Measurements from ENCODE around the gene ADCYAP1R1.

Gene ADCYAP1R1

GRCh38 chr7:31068006-31068675 is 16.0 kb downstream of the ADCYAP1R1 start:
- no peak for DNase-seq (ENCODE audit: low spot score)

DNA sequence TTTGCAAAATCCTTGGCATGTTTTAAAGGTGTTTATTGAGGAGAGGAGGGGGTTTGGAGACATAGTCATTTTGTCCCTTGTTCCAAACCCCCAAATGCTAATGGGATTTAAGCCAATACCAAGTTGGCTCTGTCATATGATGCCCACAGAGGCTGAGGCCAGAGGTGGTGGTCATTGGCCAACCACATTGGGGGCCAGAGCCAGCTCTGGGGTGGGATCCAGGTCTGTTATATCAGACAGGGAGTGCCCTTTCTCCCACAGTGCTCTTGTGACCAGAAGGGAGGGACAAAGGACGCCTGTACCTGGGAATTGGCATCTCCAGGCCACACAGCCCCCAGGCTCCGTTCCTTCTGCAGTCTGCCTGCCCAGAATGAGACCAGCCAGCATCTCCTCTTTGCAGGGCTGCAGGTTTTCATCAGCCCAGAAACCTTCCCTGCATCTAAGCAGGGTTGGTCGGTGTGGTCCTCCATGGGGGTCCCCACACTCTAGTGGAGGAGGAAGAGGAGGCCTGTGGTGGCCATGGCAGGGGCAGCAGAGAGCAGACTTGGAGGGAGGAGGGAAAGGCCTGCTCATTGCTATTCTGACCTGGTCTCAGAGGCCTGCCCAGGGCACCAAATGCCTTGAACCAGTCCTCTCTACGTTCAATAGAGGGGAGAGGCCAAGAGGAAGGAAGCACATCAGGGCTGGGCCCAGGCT is 17.9 kb downstream of the ADCYAP1R1 start:
- no peak for DNase-seq (ENCODE audit: low spot score)

GRCh38 chr7:31070991-31071644 is 19.0 kb downstream of the ADCYAP1R1 start:
- no peak for DNase-seq (ENCODE audit: low spot score)

- no peak for DNase-seq (ENCODE audit: low spot score)
Observed at GRCh38 chr7:31071645-31072029, 19.5 kb downstream of the ADCYAP1R1 start.

- no peak for DNase-seq (ENCODE audit: low spot score)
Observed at GRCh38 chr7:31073326-31074119, 21.4 kb downstream of the ADCYAP1R1 start.

- no peak for DNase-seq (ENCODE audit: low spot score)
Observed at GRCh38 chr7:31074120-31074383, 21.9 kb downstream of the ADCYAP1R1 start.

DNA sequence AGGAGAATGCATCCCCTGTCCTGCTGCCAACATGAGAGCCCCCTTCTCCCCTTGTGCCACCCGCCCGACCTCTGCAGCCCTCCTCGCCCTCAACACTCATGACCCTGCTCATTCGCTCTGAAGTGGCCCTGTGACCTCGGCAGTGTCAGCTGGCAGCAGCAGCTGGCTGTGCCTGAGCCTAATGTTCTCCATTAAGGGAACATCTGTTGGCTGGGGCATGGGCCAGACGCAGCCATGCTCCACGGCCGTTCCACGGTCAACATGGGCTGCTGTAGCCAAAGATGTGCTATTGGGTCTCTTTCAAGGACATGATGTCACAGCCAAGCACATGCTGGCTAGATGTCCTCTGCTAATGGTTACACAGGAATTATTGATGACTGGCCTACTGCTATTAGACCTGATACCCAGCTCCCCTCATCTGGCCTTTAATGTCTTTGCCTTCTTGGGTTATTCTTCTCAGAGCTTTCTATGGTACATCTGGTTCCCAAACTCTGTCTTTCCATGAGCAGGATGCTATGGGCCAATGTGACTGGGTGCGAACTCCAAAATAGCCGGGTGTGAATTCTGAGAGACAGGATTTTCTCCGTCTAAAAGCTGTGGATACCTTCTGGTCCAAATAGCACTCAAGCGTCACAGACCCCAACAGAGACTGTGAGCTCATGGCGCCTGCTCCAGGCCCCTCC is 22.4 kb downstream of the ADCYAP1R1 start:
- DNase-seq (ENCODE audit: low spot score) = no peak

GRCh38 chr7:31075086-31075405 is 22.9 kb downstream of the ADCYAP1R1 start:
- DNase-seq (ENCODE audit: low spot score) = no peak

DNA sequence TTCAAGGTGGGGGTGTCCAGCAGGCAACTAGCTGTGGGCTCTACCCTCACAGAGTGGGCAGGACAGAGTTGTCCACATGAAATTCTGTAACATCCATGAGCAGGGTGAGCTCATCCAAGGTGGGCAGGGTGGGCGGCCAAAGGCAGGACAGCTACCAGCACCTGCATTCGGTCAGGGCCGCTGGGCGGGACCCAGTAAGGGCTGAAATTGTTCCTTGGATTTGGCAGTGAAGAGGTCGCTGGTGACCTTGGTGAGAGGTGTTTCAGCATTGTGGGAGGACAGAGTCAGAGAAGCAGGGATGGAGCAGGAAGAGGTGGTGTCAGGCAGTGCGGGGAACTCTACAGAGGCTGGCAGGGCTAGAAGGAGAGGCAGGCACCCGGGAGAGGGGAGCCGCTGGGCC is 23.9 kb downstream of the ADCYAP1R1 start:
- DNase-seq (ENCODE audit: low spot score) = no peak

DNA sequence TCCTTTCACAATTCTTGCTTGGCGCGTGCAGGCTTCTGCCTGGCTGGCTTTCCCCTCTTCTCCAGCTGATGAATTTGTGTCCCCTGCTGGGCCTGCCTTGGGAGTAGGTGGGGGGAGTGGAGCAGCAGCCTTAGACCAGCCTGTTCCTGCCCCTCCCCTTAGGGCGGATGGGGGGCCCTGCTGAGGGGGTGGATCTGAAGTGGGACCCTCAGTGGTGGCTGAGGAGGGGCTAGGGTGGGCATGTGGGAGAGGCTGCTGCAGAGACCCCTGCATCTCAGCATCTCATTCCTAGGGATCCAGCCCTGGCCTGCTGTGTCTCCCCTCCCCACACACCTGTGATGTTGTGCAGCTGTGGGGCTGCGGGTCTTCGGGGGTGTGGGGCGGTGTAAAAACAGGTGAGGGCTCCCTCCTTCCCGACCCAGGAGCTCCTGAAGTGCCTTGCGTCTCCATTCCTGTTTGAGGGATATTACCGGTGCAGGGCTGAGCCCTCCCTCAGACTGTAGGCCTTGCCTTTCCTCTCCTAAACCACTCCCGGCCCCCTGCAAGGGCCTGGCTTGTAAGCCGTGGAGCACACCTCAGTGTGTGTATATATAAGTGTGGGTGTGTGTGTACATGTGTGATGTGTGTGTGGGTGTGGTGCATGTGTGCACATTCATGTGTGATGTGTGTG is 24.7 kb downstream of the ADCYAP1R1 start:
- no peak for DNase-seq (ENCODE audit: low spot score)

DNA sequence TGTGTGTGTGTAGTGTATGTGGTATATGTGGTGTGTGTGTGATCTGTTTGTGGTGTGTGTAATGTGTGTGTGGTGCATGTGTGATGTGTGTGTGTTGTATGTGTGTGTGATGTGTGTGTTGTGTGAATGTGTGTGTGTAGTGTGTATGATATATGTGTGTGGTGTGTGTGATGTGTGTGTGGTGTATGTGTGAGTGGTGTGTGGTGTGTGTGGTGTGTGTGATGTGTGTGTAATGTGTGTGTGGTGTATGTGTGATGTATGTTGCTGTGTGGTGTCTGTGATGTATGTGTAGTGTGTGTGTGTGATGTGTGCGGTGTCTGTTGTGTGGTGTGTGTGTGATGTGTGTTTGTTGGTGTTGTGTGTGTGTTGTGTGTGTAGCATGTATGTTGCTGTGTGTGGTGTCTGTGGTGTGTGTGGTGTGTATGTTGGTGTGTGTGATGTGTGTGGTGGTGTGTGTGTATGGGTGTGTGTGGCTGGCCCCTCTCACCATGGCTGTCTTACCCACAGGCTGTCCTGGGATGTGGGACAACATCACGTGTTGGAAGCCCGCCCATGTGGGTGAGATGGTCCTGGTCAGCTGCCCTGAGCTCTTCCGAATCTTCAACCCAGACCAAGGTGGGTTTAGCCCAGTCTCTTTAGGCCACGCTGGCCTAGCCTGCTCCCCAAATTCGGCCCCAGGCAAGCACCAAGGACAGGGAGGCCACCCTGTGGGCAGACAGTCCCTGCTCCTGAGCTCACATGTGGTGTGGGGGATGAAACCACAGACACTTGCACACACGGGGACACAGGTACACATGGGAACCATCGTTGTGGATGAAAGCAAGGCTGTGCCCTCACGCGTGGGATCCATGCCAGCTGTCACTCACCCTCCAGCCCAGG is 25.6 kb downstream of the ADCYAP1R1 start:
- DNase-seq (ENCODE audit: low spot score) = no peak

DNA sequence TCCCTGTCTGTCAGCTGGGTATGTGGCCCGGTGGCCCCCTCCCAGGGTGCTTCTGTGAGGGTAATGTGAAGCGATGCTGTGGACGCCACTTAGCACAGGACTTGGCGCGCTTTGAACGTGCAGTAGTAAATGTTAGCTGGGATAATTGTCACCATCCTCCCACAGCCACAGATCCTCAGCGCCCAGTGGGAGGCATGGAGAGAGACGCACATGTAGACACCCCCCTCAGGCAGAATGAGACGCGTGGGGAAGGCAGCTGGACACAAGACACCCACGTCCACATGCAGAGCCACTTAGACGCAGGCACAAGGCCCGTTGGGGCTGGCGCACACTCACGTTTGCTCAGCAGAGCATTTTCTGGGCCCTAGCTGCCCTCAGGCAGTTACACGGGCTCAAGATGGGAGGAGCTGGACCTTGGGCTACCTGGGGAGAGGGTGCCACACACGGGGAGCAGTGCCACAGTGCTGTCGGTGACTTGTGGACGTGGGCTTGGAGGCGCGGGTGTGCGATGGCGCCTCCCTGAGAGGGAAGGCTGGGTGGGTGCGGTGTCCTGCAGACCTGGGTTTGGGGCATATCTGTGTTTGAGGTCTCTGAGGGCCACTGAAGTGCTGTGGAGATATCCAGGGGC is 26.4 kb downstream of the ADCYAP1R1 start:
- no peak for DNase-seq (ENCODE audit: low spot score)

DNA sequence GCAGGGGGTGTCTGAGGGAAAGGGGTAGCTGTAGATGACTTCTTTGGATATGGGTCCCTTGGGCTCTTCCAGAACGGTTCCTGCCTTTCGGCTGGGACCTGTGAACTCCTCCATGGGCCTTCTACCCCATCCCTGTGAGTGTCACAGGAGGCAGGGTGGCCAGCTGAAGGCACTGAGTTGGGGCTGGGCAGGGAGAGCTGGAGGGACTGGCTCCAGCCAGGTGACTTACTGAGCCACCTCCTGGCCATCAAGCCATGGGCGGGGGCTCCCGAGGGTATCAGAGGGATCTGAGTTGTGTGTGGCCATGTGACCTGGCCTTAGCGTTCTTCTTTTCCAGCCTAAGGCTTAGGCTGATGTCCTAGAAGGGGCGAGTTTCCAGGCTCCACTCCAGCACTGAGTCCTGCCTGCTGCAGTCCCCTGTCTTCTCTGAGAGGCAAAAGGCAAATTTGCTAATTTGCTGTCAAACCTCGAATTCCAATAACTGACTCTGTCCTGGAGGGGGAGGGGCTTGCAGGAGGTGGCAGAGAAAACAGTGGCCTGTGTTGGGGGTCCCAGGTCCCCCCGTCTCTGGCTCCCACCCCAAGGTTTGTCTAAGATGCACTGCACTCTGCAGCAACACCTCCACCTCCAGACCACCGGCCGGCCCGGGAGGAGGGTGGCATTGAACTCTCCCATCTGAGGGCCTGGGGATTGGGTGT is 27.2 kb downstream of the ADCYAP1R1 start:
- DNase-seq (ENCODE audit: low spot score) = no peak

DNA sequence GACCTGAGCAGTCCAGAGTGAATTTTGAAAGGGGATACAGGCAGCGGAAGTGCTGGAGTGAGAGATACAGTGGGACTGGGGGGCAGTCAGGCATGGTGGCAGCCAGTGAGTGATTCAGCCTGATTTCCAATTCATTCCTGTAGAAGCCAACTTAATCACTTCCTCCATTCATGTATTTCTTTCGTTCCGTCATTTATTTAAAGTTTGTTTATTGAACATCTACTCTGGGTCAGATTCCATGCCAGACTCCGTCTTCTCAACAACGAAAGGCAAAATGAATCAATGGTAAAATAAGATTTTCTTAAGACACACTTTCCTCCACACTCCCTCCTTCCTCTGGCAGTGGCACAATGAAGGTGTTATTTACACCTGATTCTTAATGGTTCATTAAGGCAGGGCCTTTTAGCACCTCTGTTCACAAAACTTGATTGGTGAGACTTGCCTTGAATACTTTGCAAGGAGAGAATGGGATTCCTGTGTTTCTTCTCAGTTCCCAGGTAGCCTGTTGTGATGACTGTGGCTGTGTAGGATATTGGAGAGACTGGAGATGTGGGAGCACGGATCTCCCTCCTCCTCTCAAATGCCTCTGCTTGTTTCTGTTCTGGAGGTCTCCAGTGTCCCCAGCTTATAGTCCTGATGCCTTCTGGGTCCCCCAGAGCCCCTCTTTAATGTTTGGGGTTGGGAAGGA is 27.9 kb downstream of the ADCYAP1R1 start:
- DNase-seq (ENCODE audit: low spot score) = no peak

GRCh38 chr7:31080763-31081162 is 28.7 kb downstream of the ADCYAP1R1 start:
- DNase-seq (ENCODE audit: low spot score) = no peak

DNA sequence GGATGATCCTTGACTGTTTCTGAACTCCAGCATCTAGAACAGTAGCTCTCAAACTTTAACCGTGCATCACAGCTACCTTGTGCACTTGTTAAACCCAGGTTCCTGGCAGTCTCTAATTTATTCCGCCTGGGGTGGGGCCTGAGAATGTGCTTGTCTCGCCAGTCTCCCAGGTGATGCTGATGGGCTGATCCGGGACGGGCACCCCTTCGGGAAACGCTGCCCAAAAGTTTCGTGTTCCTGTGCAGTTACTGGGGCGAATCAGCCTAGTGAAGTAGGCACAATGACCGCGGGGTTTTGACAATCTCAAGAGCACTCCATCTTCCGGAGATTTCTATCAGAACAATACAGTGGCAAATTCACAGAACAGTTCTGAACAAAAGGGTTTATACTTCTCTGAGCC is 29.9 kb downstream of the ADCYAP1R1 start:
- DNase-seq (ENCODE audit: low spot score) = no peak

- no peak for DNase-seq (ENCODE audit: low spot score)
Observed at GRCh38 chr7:31082447-31082846, 30.3 kb downstream of the ADCYAP1R1 start.

- DNase-seq (ENCODE audit: low spot score) = no peak
Observed at GRCh38 chr7:31083210-31083786, 31.2 kb downstream of the ADCYAP1R1 start.

DNA sequence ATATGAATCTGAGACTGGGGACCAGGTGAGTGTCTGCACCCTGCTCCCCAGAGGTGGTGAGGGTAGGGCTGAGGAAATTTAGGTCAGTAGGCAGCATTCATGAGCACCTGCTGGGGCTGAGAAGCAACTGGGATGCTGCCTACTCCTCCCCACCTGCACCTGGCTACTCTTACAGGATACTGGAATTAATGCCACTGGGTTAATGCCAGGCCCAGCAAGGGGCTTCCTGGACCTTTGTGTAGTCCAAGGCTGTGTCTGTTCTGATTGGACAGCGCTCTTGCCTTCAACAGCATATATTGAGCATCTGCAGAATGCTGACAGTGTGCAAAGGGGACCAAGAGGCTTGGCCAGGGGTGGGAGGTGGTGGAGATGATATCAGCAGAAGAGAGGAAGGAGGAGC is 32.1 kb downstream of the ADCYAP1R1 start:
- DNase-seq (ENCODE audit: low spot score) = no peak
